Measurements from ENCODE around the gene CLDN14. TPM values are rescaled to one million over a fixed set of nuclear protein-coding genes. Genes with fewer than 3 reads are reported as not detected.
A peak's percentile ranks its signal among the peaks of the same experiment; 100 is the strongest.

The CLDN14 gene
- total RNA-seq (2021; ENCODE audit: unreplicated experiment) (not detected), Bru-seq, nascent RNA (percentile 7 among the genes with signal in this experiment), BruChase-seq, experiment 1, labeled RNA remaining after a 2-hour chase (percentile 4 among the genes with signal in this experiment), BruChase-seq, experiment 2, labeled RNA remaining after a 6-hour chase (percentile 7 among the genes with signal in this experiment)
- not detected for polyA plus RNA-seq (2012; ENCODE audit: insufficient read length)
- long read RNA-seq, partial matches to known transcripts, result 0 of 1 reads
- long read RNA-seq, other reads (novel, unspliced or antisense), result 1 of 1 reads

DNA sequence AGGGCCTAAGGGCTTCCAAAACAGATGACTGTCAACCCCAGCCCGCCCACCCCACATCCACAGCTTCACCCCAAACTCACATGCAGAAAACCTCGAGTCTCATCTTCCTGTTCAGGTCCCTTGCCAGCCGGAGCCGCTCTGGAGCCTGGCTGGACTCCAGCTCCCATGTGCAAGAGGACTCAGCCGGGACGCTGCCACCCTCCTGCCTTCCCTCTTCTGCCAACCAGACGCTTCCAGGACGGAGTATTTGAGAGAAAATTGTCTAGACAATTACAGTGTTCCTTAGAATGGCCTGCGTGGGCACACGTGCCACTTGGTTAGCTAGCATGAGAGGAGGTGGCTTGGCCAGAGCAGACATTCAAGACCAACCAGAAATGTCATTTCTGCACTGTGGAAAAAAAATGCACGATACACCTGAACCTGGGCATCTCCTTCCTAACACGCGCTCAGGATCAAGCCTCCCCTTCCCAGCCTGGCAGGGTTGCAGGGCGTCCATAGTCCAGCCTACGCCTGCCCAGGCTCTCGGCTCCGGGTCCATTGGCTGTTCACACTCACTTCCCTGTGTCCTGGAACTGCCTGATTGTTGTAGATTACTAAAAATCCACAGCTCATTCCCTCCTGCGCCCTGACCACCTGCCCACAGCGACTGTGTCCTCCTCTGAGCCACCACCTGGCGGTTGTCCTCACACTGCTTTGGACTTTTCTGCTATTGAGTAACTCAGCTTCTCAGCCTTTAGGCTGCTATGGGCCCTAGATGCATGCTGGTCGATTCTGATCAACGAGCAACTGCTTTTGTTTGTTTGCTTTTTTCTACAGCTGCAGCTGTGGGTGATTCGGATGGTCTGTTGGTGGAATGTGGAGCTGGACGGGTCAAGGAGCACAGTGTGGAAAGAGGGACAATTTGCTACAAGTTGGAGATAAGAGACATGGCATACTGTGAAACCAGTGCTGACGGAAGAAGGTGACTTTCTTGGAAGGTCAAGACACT is at the start of gene CLDN14:
CLDN14 (minus strand) TSS at position 708 of the 988 bp plus-strand sequence. CDS start 18,427 bp downstream, outside the sequence.
- no TSS peak for BruUV-seq (replicated peaks)
- DNase-seq (ENCODE audit: low read depth, low spot score) (no peak), ATAC-seq (no peak)
- intact Hi-C loops (cut with micrococcal nuclease; ENCODE audit: unreplicated experiment) (no loop called here), in situ Hi-C loops (cut with HindIII; ENCODE audit: low pct_unique_long_range_greater_than_20kb, low sequenced_read_pairs) (no loop called here)
- no peaks in the 10 kb centered on the region for H3K36me3 ChIP-seq (ENCODE audit: control insufficient read depth, insufficient read depth, low read length)
- POLR2A ChIA-PET, result no interaction called here
- no peak for TF ChIP-seq SIN3A (IDR thresholded peaks at IDR 0.05; ENCODE audit: borderline replicate concordance, insufficient read depth, low read depth, low read length)
- no peak for TF ChIP-seq REST (IDR thresholded peaks at IDR 0.05; ENCODE audit: insufficient read depth in 1 of 2, low read depth in 2 of 2, low read length in 1 of 2)
- TF ChIP-seq TCF7L2 (IDR thresholded peaks at IDR 0.05; ENCODE audit: low read depth, low read length), result no peak
- no peak for TF ChIP-seq POLR2AphosphoS5 (IDR thresholded peaks at IDR 0.05; ENCODE audit: low read depth, low read length)
- TF ChIP-seq CTCF (IDR thresholded peaks at IDR 0.05), result no peak
- peaks cover 5% of the 10 kb centered on the region for H3K4me1 ChIP-seq (ENCODE audit: control insufficient read depth, insufficient read depth, low read length)
- H3K4me3 ChIP-seq (ENCODE audit: low read depth in 2 of 2, low read length in 2 of 2), result no peak within 1 kb of the TSS
- CTCF ChIA-PET, result interaction anchor here (0.8 kb wide), 1 partner anchor 57 kb away, joined by 4 read pairs; no protein-coding TSS in a partner anchor
- H3K27me3 ChIP-seq (ENCODE audit: control insufficient read depth, insufficient read depth, low read length), result no peaks in the 10 kb centered on the region
- no peak within 1 kb of the TSS for H3K27ac ChIP-seq (ENCODE audit: low read length)
- no peaks in the 10 kb centered on the region for H3K9me3 ChIP-seq (ENCODE audit: control insufficient read depth, insufficient read depth, low read depth, low read length)

DNA sequence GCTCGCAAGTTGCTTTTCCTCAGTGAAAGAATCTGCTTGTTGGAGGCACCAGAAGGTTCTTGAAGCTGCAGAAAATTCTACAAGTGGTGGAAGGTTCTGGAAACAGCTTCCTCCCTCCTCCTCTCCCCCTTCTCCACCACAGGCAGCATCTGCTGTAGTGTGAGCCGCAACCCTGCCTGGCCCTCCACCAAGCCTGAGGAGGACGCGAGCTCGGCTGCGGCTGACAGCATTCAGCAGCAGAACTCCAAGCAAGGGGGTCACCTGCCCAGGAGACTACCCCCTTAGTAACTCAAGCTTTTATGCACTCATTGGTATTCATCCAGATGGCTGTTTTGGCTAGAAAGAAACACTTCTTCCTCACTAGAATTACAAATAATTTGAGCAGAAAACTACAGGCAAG is 48.8 kb upstream of the CLDN14 start:
- intact Hi-C loops (cut with micrococcal nuclease; ENCODE audit: unreplicated experiment) (loop anchor here (10.0 kb wide), 1 partner anchor 46 kb away; no protein-coding TSS in a partner anchor), in situ Hi-C loops (cut with HindIII; ENCODE audit: low pct_unique_long_range_greater_than_20kb, low sequenced_read_pairs) (no loop called here)
- Histone ChIP-seq H3K4me1 (ENCODE audit: control insufficient read depth, insufficient read depth, low read length) (no peaks in the 10 kb centered on the region), H3K4me3 (ENCODE audit: low read depth in 2 of 2, low read length in 2 of 2) (no peak overlapping the region), H3K27me3 (ENCODE audit: control insufficient read depth, insufficient read depth, low read length) (no peaks in the 10 kb centered on the region), H3K36me3 (ENCODE audit: control insufficient read depth, insufficient read depth, low read length) (no peaks in the 10 kb centered on the region), H3K9me3 (ENCODE audit: control insufficient read depth, insufficient read depth, low read depth, low read length) (no peaks in the 10 kb centered on the region), H3K27ac (ENCODE audit: low read length) (no peak overlapping the region)
- no peak for ATAC-seq
- BruUV-seq (replicated peaks), result no TSS peak
- TF ChIP-seq REST (IDR thresholded peaks at IDR 0.05; ENCODE audit: insufficient read depth in 1 of 2, low read depth in 2 of 2, low read length in 1 of 2) (no peak), SIN3A (IDR thresholded peaks at IDR 0.05; ENCODE audit: borderline replicate concordance, insufficient read depth, low read depth, low read length) (no peak), CTCF (IDR thresholded peaks at IDR 0.05) (no peak), TCF7L2 (IDR thresholded peaks at IDR 0.05; ENCODE audit: low read depth, low read length) (no peak), POLR2AphosphoS5 (IDR thresholded peaks at IDR 0.05; ENCODE audit: low read depth, low read length) (no peak)
- ChIA-PET CTCF (no interaction called here), POLR2A (no interaction called here)
- DNase-seq (ENCODE audit: low read depth, low spot score), result no peak
